ENCODE results near the gene PHGDH.

DNA sequence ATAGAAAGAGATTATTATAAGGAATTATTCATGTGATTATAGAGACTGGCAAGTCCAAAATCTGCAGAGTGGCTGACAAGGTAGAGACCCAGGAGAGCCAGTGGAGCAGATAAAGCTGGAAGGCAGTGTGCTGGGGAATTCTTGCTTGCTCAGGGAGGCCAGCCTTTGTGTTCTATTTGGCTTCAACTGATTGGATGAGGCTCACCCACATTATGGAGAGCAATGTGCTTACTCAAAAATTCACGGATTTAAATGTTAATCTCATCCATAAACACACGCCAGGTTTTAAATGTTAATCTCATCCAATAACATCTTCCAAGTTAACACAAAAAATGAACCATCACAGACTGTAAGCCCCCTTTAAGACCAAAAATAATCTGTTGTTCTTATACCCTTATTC is 30.2 kb upstream of the PHGDH start:
- no peak for TF ChIP-seq CTCF (conservative IDR thresholded peaks at IDR 0.05; ENCODE audit: low read depth, low read length)
- no peak for TF ChIP-seq EZH2 (IDR thresholded peaks at IDR 0.05; ENCODE audit: borderline replicate concordance, low read depth, low read length, poor library complexity, severe bottlenecking)

All from A673 (cell line).